H1 (cell line): ENCODE measurements around the gene C17orf50. TPM values are rescaled to one million over a fixed set of nuclear protein-coding genes. Genes with fewer than 3 reads are reported as not detected.

Source experiments
- CTCF ChIA-PET: fragments of 300-600 bp; sonication (Branson Sonifier 250); formaldehyde crosslinking; loops from one replicate; lab custom pipeline; 2021; ENCODE audit not compliant: partially characterized antibody; lab: Charles Lee
- POLR2A ChIA-PET: fragments of 300-600 bp; sonication (Branson Sonifier 250); formaldehyde crosslinking; loops from one replicate; lab custom pipeline; 2021; ENCODE audit warnings: inconsistent platforms; ENCODE audit not compliant: partially characterized antibody; lab: Charles Lee
- DNase-seq, 2 experiments: peaks; one replicate each; pipeline versions ENCODE4 v3.0.0 to v3.0.0-alpha.2; 2010 to 2022; ENCODE audit warnings: low spot score in 2 of 2, low read depth in 1 of 2, mixed read lengths in 1 of 2
- FAIRE-seq: peaks from 2 replicates; lab custom pipeline; 2011; peaks lifted over from hg19 to GRCh38; lab: Jason Lieb, UNC
- H2AFZ ChIP-seq: 2 replicates; pipeline ENCODE4 v1.8.1; 2012; ENCODE audit warnings: low read length, inconsistent platforms
- H2AK5ac ChIP-seq: 2 replicates; pipeline ENCODE4 v1.6.1; 2013; ENCODE audit warnings: low read depth, low read length
- H2BK120ac ChIP-seq: replicated peaks from 2 replicates; pipeline ENCODE3; 2013; ENCODE audit warnings: low read depth, low read length, inconsistent platforms
- H2BK12ac ChIP-seq: 2 replicates; pipeline ENCODE4 v1.6.1; 2013; ENCODE audit warnings: low read depth, low read length
- H2BK15ac ChIP-seq: 2 replicates; pipeline ENCODE4 v1.6.1; 2013; ENCODE audit warnings: low read length
- H2BK20ac ChIP-seq: 2 replicates; pipeline ENCODE4 v1.6.1; 2013; ENCODE audit warnings: low read length
- H2BK5ac ChIP-seq: 2 replicates; pipeline ENCODE4 v1.6.1; 2013; ENCODE audit warnings: low read depth, low read length
- H3K14ac ChIP-seq: 2 replicates; pipeline ENCODE4 v1.6.1; 2013; ENCODE audit warnings: inconsistent platforms; ENCODE audit not compliant: insufficient read length
- H3K18ac ChIP-seq: 2 replicates; pipeline ENCODE4 v1.6.1; 2013; ENCODE audit warnings: low read length; ENCODE audit errors: extremely low read depth
- H3K23ac ChIP-seq: 2 replicates; pipeline ENCODE4 v1.6.1; 2013; ENCODE audit warnings: inconsistent platforms; ENCODE audit not compliant: insufficient read length
- H3K23me2 ChIP-seq: 2 replicates; pipeline ENCODE4 v1.6.1; 2013; ENCODE audit warnings: low read depth, low read length
- H3K27ac ChIP-seq: 2 replicates; pipeline ENCODE4 v1.6.1; 2011; ENCODE audit warnings: low read depth, low read length, inconsistent platforms
- H3K27me3 ChIP-seq, 4 experiments: replicated peaks in 1 of 4; 1 replicate in 1 of 4; 2 replicates in 3 of 4; pipeline versions ENCODE4 v1.6.1 to v1.8.1; 2011 to 2013; ENCODE audit warnings: low read length in 3 of 4, mild to moderate bottlenecking in 3 of 4, inconsistent platforms in 2 of 4, mixed read lengths in 2 of 4, moderate library complexity in 1 of 4; ENCODE audit not compliant: control insufficient read depth in 3 of 4, insufficient read depth in 3 of 4; ENCODE audit errors: extremely low read depth in 1 of 4
- H3K36me3 ChIP-seq, 4 experiments: 2 replicates each; pipeline versions ENCODE4 v1.6.1 to v1.8.1; 2011 to 2013; ENCODE audit warnings: mild to moderate bottlenecking in 4 of 4, low read length in 3 of 4, moderate library complexity in 2 of 4, control low read depth in 1 of 4, inconsistent platforms in 1 of 4; ENCODE audit not compliant: insufficient read depth in 4 of 4, control insufficient read depth in 2 of 4
- H3K4ac ChIP-seq: replicated peaks from 2 replicates; pipeline ENCODE3; 2013; ENCODE audit warnings: low read length, low read depth, mixed read lengths, inconsistent platforms; ENCODE audit not compliant: insufficient read length
- H3K4me1 ChIP-seq, 4 experiments: replicated peaks in 1 of 4; 1 replicate in 1 of 4; 2 replicates in 3 of 4; pipeline versions ENCODE4 v1.6.1 to v1.8.1; 2011 to 2013; ENCODE audit warnings: low read length in 3 of 4, inconsistent platforms in 2 of 4, mixed read lengths in 1 of 4; ENCODE audit not compliant: insufficient read depth in 4 of 4, control insufficient read depth in 3 of 4
- H3K4me2 ChIP-seq, 2 experiments: 2 replicates each; pipeline versions ENCODE4 v1.6.1 to v1.8.1; 2011 to 2013; ENCODE audit warnings: low read depth in 2 of 2, low read length in 2 of 2, control low read depth in 1 of 2, inconsistent platforms in 1 of 2, mild to moderate bottlenecking in 1 of 2; ENCODE audit not compliant: insufficient read depth in 1 of 2
- H3K4me3 ChIP-seq, 4 experiments: fragments of 200-600, 300-600 bp in 1 of 4; sonication (generic), shearing (Covaris generic), sonication (Bioruptor Twin) in 1 of 4; 2 replicates each; pipeline versions ENCODE4 v1.5.1 to v1.8.1; 2011 to 2016; ENCODE audit warnings: low read length in 4 of 4, low read depth in 3 of 4, control low read depth in 2 of 4, inconsistent platforms in 2 of 4, mild to moderate bottlenecking in 2 of 4, mixed read lengths in 1 of 4, moderate library complexity in 1 of 4; ENCODE audit not compliant: insufficient read depth in 2 of 4; ENCODE audit errors: extremely low read depth in 1 of 4
- H3K56ac ChIP-seq: replicated peaks from 2 replicates; pipeline ENCODE3; 2013; ENCODE audit warnings: low read depth, mild to moderate bottlenecking, mixed read lengths, low read length, inconsistent platforms; ENCODE audit not compliant: insufficient read length
- H3K79me1 ChIP-seq: 2 replicates; pipeline ENCODE4 v1.6.1; 2013; ENCODE audit warnings: low read depth, low read length, control low read depth
- H3K79me2 ChIP-seq, 2 experiments: 2 replicates each; pipeline versions ENCODE4 v1.6.1 to v1.8.1; 2012 to 2013; ENCODE audit warnings: low read length in 2 of 2, mild to moderate bottlenecking in 2 of 2, inconsistent platforms in 1 of 2; ENCODE audit not compliant: insufficient read depth in 2 of 2, control insufficient read depth in 1 of 2
- H3K9ac ChIP-seq, 4 experiments: replicated peaks in 1 of 4; 1 replicate in 1 of 4; 2 replicates in 3 of 4; pipeline versions ENCODE4 v1.6.1 to v1.8.1; 2011 to 2013; ENCODE audit warnings: low read depth in 3 of 4, low read length in 3 of 4, control low read depth in 2 of 4, mild to moderate bottlenecking in 2 of 4, moderate library complexity in 2 of 4, inconsistent platforms in 1 of 4; ENCODE audit errors: extremely low read depth in 1 of 4
- H3K9me3 ChIP-seq, 2 experiments: 2 replicates each; pipeline versions ENCODE4 v1.6.1 to v1.8.1; 2012 to 2013; ENCODE audit warnings: mild to moderate bottlenecking in 2 of 2, moderate library complexity in 2 of 2, control low read depth in 1 of 2, inconsistent platforms in 1 of 2, low read depth in 1 of 2, low read length in 1 of 2, mixed read lengths in 1 of 2; ENCODE audit not compliant: insufficient read depth in 2 of 2
- H4K20me1 ChIP-seq, 2 experiments: replicated peaks in 1 of 2; 2 replicates each; pipeline versions ENCODE3 to v1.8.1; 2011 to 2013; ENCODE audit warnings: inconsistent platforms in 2 of 2, low read length in 2 of 2, mild to moderate bottlenecking in 1 of 2; ENCODE audit not compliant: insufficient read depth in 2 of 2, control insufficient read depth in 1 of 2
- H4K5ac ChIP-seq: 2 replicates; pipeline ENCODE4 v1.6.1; 2013; ENCODE audit warnings: low read length, low read depth, mixed read lengths, inconsistent platforms; ENCODE audit not compliant: insufficient read length
- H4K8ac ChIP-seq: 2 replicates; pipeline ENCODE4 v1.8.0; 2013; ENCODE audit warnings: mild to moderate bottlenecking, moderate library complexity, low read length, inconsistent platforms; ENCODE audit not compliant: insufficient read depth; ENCODE audit errors: extremely low read depth
- H4K91ac ChIP-seq: replicated peaks from 2 replicates; pipeline ENCODE3; 2013; ENCODE audit warnings: low read length, mixed read lengths, inconsistent platforms; ENCODE audit not compliant: insufficient read length
- ATF2 ChIP-seq: IDR thresholded peaks from 2 replicates; pipeline ENCODE4 v1.6.1; 2012; ENCODE audit warnings: low read length, inconsistent platforms
- ATF3 ChIP-seq: IDR thresholded peaks from 2 replicates; pipeline ENCODE4 v1.6.1; 2011; ENCODE audit warnings: low read depth, mild to moderate bottlenecking, low read length; ENCODE audit not compliant: insufficient read depth
- BACH1 ChIP-seq: IDR thresholded peaks from 2 replicates; pipeline ENCODE4 v1.6.1; 2012; ENCODE audit warnings: low read length, improper control_type of control experiment
- CBX5 ChIP-seq: fragments of 300-800, 300-1000 bp; sonication (generic); IDR thresholded peaks from 2 replicates; pipeline ENCODE4 v1.7.1; 2016; ENCODE audit warnings: antibody characterized with exemption, low read length, low read depth
- CHD2 ChIP-seq: IDR thresholded peaks from 2 replicates; pipeline ENCODE4 v1.6.1; 2012; ENCODE audit warnings: low read length, improper control_type of control experiment
- E2F6 ChIP-seq: IDR thresholded peaks from 2 replicates; pipeline ENCODE4 v1.6.1; 2012; ENCODE audit warnings: inconsistent platforms
- EGR1 ChIP-seq: IDR thresholded peaks from 2 replicates; pipeline ENCODE4 v1.6.1; 2011; ENCODE audit warnings: low read depth, low read length, borderline replicate concordance
- GABPA ChIP-seq: IDR thresholded peaks from 2 replicates; pipeline ENCODE4 v1.6.1; 2011; ENCODE audit warnings: mild to moderate bottlenecking, low read length, moderate library complexity, borderline replicate concordance; ENCODE audit not compliant: insufficient read depth
- POLR2AphosphoS5 ChIP-seq: IDR thresholded peaks from 2 replicates; pipeline ENCODE4 v1.6.1; 2011; ENCODE audit warnings: low read depth, low read length
- RBBP5 ChIP-seq: IDR thresholded peaks from 2 replicates; pipeline ENCODE4 v1.7.1; 2012; ENCODE audit warnings: low read depth, mild to moderate bottlenecking, inconsistent platforms, low read length, moderate library complexity, borderline replicate concordance
- SIRT6 ChIP-seq: IDR thresholded peaks from one replicate; pipeline ENCODE4 v1.7.1; 2012; ENCODE audit warnings: low read length, inconsistent platforms
- polyA plus RNA-seq, 7 experiments: library from polyadenylated mRNA; depleted of rRNA in 3 of 7; stranded (reverse) in 5 of 7; unstranded in 2 of 7; fragments of >200 nt in 5 of 7; fragments of 200-250 nt in 2 of 7; gene quantifications; 1 replicate in 5 of 7; 2 replicates in 1 of 7; 4 replicates in 1 of 7; pipeline versions ENCODE4 v1.2.1 to v1.2.3, GENCODE V29; 2011 to 2013; ENCODE audit warnings: missing spikeins in 2 of 7, mixed read lengths in 2 of 7
- total RNA-seq: library from RNA; stranded (reverse); fragmentation: NEBNext Ultra II Directional; extraction: Animal tissue kit (Norgen Biotek cat#: 25700); gene quantifications from 2 replicates; pipeline ENCODE4 v1.2.1, GENCODE V29; 2021

The C17orf50 gene
- total and polyA plus RNA-seq, 2 of the 8 experiments (the other 6 are each of a cell fraction or from before 2014, with no cell fraction given), result 0.12 TPM; not detected in 1

- H2BK12ac ChIP-seq, result no peak overlapping the region
- POLR2A ChIA-PET, result no interaction called here
- no peak overlapping the region for H3K4me3 ChIP-seq
Observed at GRCh38 chr17:35715416-35715815, 45.3 kb upstream of the C17orf50 start.

More at GRCh38 chr17:35715416-35715815, 45.3 kb upstream of the C17orf50 start:
- no peaks in the 10 kb centered on the region for H3K79me1 ChIP-seq
- no peak overlapping the region for H3K4ac ChIP-seq
- H2AFZ ChIP-seq, result no peak overlapping the region
- H3K4me1 ChIP-seq, result no peaks in the 10 kb centered on the region
- no peak overlapping the region for H3K9ac ChIP-seq
- no peak overlapping the region for H3K4me2 ChIP-seq
- no peak overlapping the region for H4K8ac ChIP-seq
- no peak overlapping the region for H2BK20ac ChIP-seq
- no peak for FAIRE-seq
- no peaks in the 10 kb centered on the region for H3K79me2 ChIP-seq
- H2BK120ac ChIP-seq, result no peak overlapping the region
- H3K14ac ChIP-seq, result no peak overlapping the region
- H3K56ac ChIP-seq, result no peak overlapping the region
- peaks cover 0 to 1% (median 0%) of the 10 kb centered on the region in 4 experiments; a peak in 1 of 7 replicates for H3K27me3 ChIP-seq
- peaks cover 0 to 7% of the 10 kb centered on the region in 2 experiments for H4K20me1 ChIP-seq
- H4K5ac ChIP-seq, result no peak overlapping the region
- TF ChIP-seq GABPA (no peak), ATF2 (no peak), CBX5 (no peak), SIRT6 (no peak), BACH1 (no peak), CHD2 (no peak), E2F6 (no peak), POLR2AphosphoS5 (no peak), RBBP5 (no peak), EGR1 (no peak), ATF3 (no peak)
- peaks cover 0 to 29% (median 14%) of the 10 kb centered on the region in 4 experiments; a peak in 6 of 8 replicates for H3K36me3 ChIP-seq
- H2BK5ac ChIP-seq, result no peak overlapping the region
- no peak overlapping the region for H2BK15ac ChIP-seq
- H3K23ac ChIP-seq, result no peak overlapping the region
- DNase-seq, result no peak
- H2AK5ac ChIP-seq, result no peak overlapping the region
- no peak overlapping the region for H3K27ac ChIP-seq
- H4K91ac ChIP-seq, result no peak overlapping the region
- H3K9me3 ChIP-seq, result no peaks in the 10 kb centered on the region
- CTCF ChIA-PET, result interaction anchor here (1.1 to 3.8 kb wide), 2 partner anchors 12 to 33 kb away, joined by 3 to 15 read pairs; no protein-coding TSS in a partner anchor
- H3K23me2 ChIP-seq, result no peaks in the 10 kb centered on the region
- no peak overlapping the region for H3K18ac ChIP-seq
